ENCODE results near the gene IL6.

DNA sequence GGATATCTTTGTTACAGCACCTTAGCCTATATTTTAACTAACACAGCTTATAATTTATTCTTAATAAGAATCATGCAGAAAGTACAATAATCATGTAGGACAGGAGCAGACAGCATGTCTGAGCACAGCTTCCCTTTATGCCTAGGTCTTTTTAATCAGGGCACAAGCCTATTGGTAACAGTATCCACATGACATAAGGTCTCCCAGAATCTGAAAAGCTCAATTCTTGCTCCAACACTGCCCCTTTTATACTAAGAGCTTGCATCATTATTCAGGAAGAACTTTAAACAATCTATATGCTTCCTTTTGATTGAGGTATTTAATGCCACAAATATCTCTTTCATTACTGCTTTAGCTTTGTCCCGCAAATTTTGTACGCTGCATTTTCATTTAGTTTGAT lies 31.6 kb downstream of the IL6 start:
- TF ChIP-seq, protein P1, sequence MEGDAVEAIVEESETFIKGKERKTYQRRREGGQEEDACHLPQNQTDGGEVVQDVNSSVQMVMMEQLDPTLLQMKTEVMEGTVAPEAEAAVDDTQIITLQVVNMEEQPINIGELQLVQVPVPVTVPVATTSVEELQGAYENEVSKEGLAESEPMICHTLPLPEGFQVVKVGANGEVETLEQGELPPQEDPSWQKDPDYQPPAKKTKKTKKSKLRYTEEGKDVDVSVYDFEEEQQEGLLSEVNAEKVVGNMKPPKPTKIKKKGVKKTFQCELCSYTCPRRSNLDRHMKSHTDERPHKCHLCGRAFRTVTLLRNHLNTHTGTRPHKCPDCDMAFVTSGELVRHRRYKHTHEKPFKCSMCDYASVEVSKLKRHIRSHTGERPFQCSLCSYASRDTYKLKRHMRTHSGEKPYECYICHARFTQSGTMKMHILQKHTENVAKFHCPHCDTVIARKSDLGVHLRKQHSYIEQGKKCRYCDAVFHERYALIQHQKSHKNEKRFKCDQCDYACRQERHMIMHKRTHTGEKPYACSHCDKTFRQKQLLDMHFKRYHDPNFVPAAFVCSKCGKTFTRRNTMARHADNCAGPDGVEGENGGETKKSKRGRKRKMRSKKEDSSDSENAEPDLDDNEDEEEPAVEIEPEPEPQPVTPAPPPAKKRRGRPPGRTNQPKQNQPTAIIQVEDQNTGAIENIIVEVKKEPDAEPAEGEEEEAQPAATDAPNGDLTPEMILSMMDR (IDR thresholded peaks at IDR 0.05): no peak
- no peak for TF ChIP-seq EZH2 (IDR thresholded peaks at IDR 0.05; ENCODE audit: borderline replicate concordance, insufficient read depth, low read depth, low read length, poor library complexity, severe bottlenecking)

Measured in B cell (primary cell).